IMR-90 (cell line): ENCODE measurements around the gene NPTN. TPM values are rescaled to one million over a fixed set of nuclear protein-coding genes. Genes with fewer than 3 reads are reported as not detected.

Experiments
- ATAC-seq: fragments of 200-7000 bp; cut with Tn5 transposase; 2 replicates; pipeline ENCODE4 v1.9.1; 2020; ENCODE audit warnings: low read depth, mild to moderate bottlenecking, moderate library complexity
- BruUV-seq: library from RNA; stranded (reverse); fragments of 400-500 nt; replicated peaks from 2 replicates; lab custom pipeline; 2021; lab: Mats Ljungman, UMichigan
- CTCF ChIA-PET: fragments of 300-600 bp; formaldehyde crosslinking; extraction: SDS; loops from one replicate; lab custom pipeline; 2021; ENCODE audit warnings: antibody characterized with exemption; lab: Yijun Ruan, JAX
- POLR2A ChIA-PET: fragments of 300-600 bp; sonication (Branson Sonifier 250); formaldehyde crosslinking; loops from one replicate; lab custom pipeline; 2022; ENCODE audit warnings: antibody characterized with exemption; ENCODE audit not compliant: unreplicated experiment; lab: Charles Lee
- DNase-seq: peaks from one replicate; pipeline ENCODE4 v3.0.0; 2013
- H2AFZ ChIP-seq: replicated peaks from 2 replicates; pipeline ENCODE3; 2013; ENCODE audit warnings: low read length, mild to moderate bottlenecking; ENCODE audit not compliant: poor library complexity
- H2AK5ac ChIP-seq: 2 replicates; pipeline ENCODE4 v1.6.1; 2013; ENCODE audit warnings: low read depth, low read length, inconsistent platforms
- H2AK9ac ChIP-seq: replicated peaks from 2 replicates; pipeline ENCODE3; 2013; ENCODE audit warnings: mild to moderate bottlenecking, low read depth, low read length, moderate library complexity; ENCODE audit not compliant: poor library complexity
- H2BK120ac ChIP-seq: 2 replicates; pipeline ENCODE4 v1.6.1; 2013; ENCODE audit warnings: low read depth, low read length, inconsistent platforms
- H2BK15ac ChIP-seq: 3 replicates; pipeline ENCODE4 v1.6.1; 2013; ENCODE audit warnings: low read depth, low read length, inconsistent platforms
- H2BK20ac ChIP-seq: 2 replicates; pipeline ENCODE4 v1.6.1; 2013; ENCODE audit warnings: low read depth, mild to moderate bottlenecking, inconsistent platforms, low read length, moderate library complexity
- H2BK5ac ChIP-seq: 2 replicates; pipeline ENCODE4 v1.6.1; 2013; ENCODE audit warnings: mild to moderate bottlenecking, low read depth, low read length, inconsistent platforms; ENCODE audit not compliant: poor library complexity, severe bottlenecking
- H3K14ac ChIP-seq: replicated peaks from 2 replicates; pipeline ENCODE4 v1.6.1; 2013; ENCODE audit warnings: low read depth, low read length, inconsistent platforms
- H3K18ac ChIP-seq: 2 replicates; pipeline ENCODE4 v1.6.1; 2013; ENCODE audit warnings: low read depth, low read length, control low read depth
- H3K23ac ChIP-seq: 2 replicates; pipeline ENCODE4 v1.6.1; 2013; ENCODE audit warnings: low read depth, low read length, inconsistent platforms
- H3K27ac ChIP-seq: 2 replicates; pipeline ENCODE4 v1.5.1; 2013; ENCODE audit warnings: mild to moderate bottlenecking, control low read depth, low read length; ENCODE audit not compliant: insufficient read depth
- H3K27me3 ChIP-seq: 2 replicates; pipeline ENCODE4 v1.6.1; 2013; ENCODE audit warnings: low read length; ENCODE audit not compliant: control insufficient read depth, insufficient read depth
- H3K36me3 ChIP-seq: 2 replicates; pipeline ENCODE4 v1.6.1; 2013; ENCODE audit warnings: low read length, mixed read lengths; ENCODE audit not compliant: control insufficient read depth, insufficient read depth
- H3K4ac ChIP-seq: 2 replicates; pipeline ENCODE4 v1.6.1; 2013; ENCODE audit warnings: low read depth, low read length, inconsistent platforms
- H3K4me1 ChIP-seq: 2 replicates; pipeline ENCODE4 v1.6.1; 2013; ENCODE audit warnings: low read length, mixed read lengths; ENCODE audit not compliant: control insufficient read depth, insufficient read depth
- H3K4me2 ChIP-seq: 2 replicates; pipeline ENCODE4 v1.6.1; 2013; ENCODE audit warnings: low read depth, mild to moderate bottlenecking, control low read depth, low read length, moderate library complexity
- H3K4me3 ChIP-seq: 2 replicates; pipeline ENCODE4 v1.5.1; 2013; ENCODE audit warnings: low read depth, mild to moderate bottlenecking, control low read depth, low read length, moderate library complexity; ENCODE audit not compliant: insufficient read depth
- H3K56ac ChIP-seq: 2 replicates; pipeline ENCODE4 v1.6.1; 2013; ENCODE audit warnings: low read length, inconsistent platforms; ENCODE audit not compliant: insufficient read depth; ENCODE audit errors: extremely low read depth
- H3K79me1 ChIP-seq, 2 experiments: 2 replicates each; pipeline ENCODE4 v1.6.1; 2013; ENCODE audit warnings: low read length in 2 of 2, inconsistent platforms in 1 of 2, low read depth in 1 of 2
- H3K9ac ChIP-seq: 2 replicates; pipeline ENCODE4 v1.6.1; 2013; ENCODE audit warnings: low read depth, low read length, control low read depth
- H3K9me1 ChIP-seq: 2 replicates; pipeline ENCODE4 v1.6.1; 2013; ENCODE audit warnings: low read length, inconsistent platforms; ENCODE audit not compliant: insufficient read depth
- H3K9me3 ChIP-seq: 2 replicates; pipeline ENCODE4 v1.6.1; 2013; ENCODE audit warnings: low read length; ENCODE audit not compliant: control insufficient read depth, insufficient read depth
- H4K20me1 ChIP-seq: 2 replicates; pipeline ENCODE4 v1.6.1; 2013; ENCODE audit warnings: low read length, inconsistent platforms; ENCODE audit not compliant: insufficient read depth
- H4K5ac ChIP-seq: 2 replicates; pipeline ENCODE4 v1.6.1; 2013; ENCODE audit warnings: mild to moderate bottlenecking, low read depth, low read length, control low read depth
- H4K8ac ChIP-seq, 2 experiments: 2 replicates each; pipeline ENCODE4 v1.6.1; 2013; ENCODE audit warnings: low read depth in 2 of 2, low read length in 2 of 2, control low read depth in 1 of 2, inconsistent platforms in 1 of 2
- H4K91ac ChIP-seq: 2 replicates; pipeline ENCODE4 v1.6.1; 2013; ENCODE audit warnings: low read depth, low read length, inconsistent platforms; ENCODE audit not compliant: insufficient read depth
- BHLHE40 ChIP-seq: fragments of 150-350 bp; IDR thresholded peaks from 2 replicates; pipeline ENCODE4 v1.6.1; 2016; ENCODE audit warnings: mild to moderate bottlenecking, low read depth, low read length
- CEBPB ChIP-seq: IDR thresholded peaks from 2 replicates; pipeline ENCODE4 v1.6.1; 2012; ENCODE audit warnings: low read depth, low read length, improper control_type of control experiment
- CHD1 ChIP-seq: IDR thresholded peaks from 2 replicates; pipeline ENCODE4 v1.6.1; 2012; ENCODE audit warnings: low read depth, low read length, improper control_type of control experiment
- CTCF ChIP-seq: conservative IDR thresholded peaks from 2 replicates; pipeline ENCODE4 v1.5.1; 2012; ENCODE audit warnings: mild to moderate bottlenecking, low read depth, low read length, improper control_type of control experiment
- FOS ChIP-seq: fragments of 150-350 bp; IDR thresholded peaks from 2 replicates; pipeline ENCODE4 v1.6.1; 2016; ENCODE audit warnings: low read depth, low read length
- MAFK ChIP-seq: IDR thresholded peaks from 2 replicates; pipeline ENCODE4 v1.6.1; 2012; ENCODE audit warnings: low read depth, low read length, improper control_type of control experiment
- MAZ ChIP-seq: IDR thresholded peaks from 2 replicates; pipeline ENCODE4 v1.6.1; 2012; ENCODE audit warnings: low read depth, mild to moderate bottlenecking, low read length, improper control_type of control experiment, moderate library complexity, borderline replicate concordance
- MXI1 ChIP-seq: IDR thresholded peaks from 2 replicates; pipeline ENCODE4 v1.6.1; 2012; ENCODE audit warnings: low read depth, mild to moderate bottlenecking, low read length, moderate library complexity, borderline replicate concordance
- NFE2L2 ChIP-seq: fragments of 150-350 bp; IDR thresholded peaks from 2 replicates; pipeline ENCODE4 v1.6.1; 2016; ENCODE audit warnings: low read depth, mild to moderate bottlenecking, low read length
- RAD21 ChIP-seq: IDR thresholded peaks from 2 replicates; pipeline ENCODE4 v1.6.1; 2012; ENCODE audit warnings: low read length, improper control_type of control experiment
- RCOR1 ChIP-seq: IDR thresholded peaks from 2 replicates; pipeline ENCODE4 v1.6.1; 2012; ENCODE audit warnings: mild to moderate bottlenecking, low read length, improper control_type of control experiment; ENCODE audit not compliant: insufficient replicate concordance
- RFX5 ChIP-seq: IDR thresholded peaks from 2 replicates; pipeline ENCODE4 v1.8.0; 2012; ENCODE audit warnings: low read depth, mild to moderate bottlenecking, low read length, moderate library complexity
- SMC3 ChIP-seq: fragments of 150-350 bp; IDR thresholded peaks from 2 replicates; pipeline ENCODE4 v1.6.1; 2016; ENCODE audit warnings: low read depth, mild to moderate bottlenecking, antibody characterized with exemption, low read length, moderate library complexity
- USF2 ChIP-seq: fragments of 150-350 bp; IDR thresholded peaks from 2 replicates; pipeline ENCODE4 v1.6.1; 2017; ENCODE audit warnings: mild to moderate bottlenecking, antibody characterized with exemption, low read length, low read depth
- WGBS, 2 experiments: methylation state at CpG; one replicate each; pipeline versions ENCODE4 v1.1.5 to v1.1.7; 2013; ENCODE audit warnings: missing lambda C conversion rate in 2 of 2; ENCODE audit not compliant: insufficient read length in 1 of 2; ENCODE audit errors: extremely low coverage in 2 of 2; 5-methylcytosine and 5-hydroxymethylcytosine counted together
- dilution Hi-C: fragments of 300-500 bp; cut with HindIII; formaldehyde crosslinking; loops from one replicate; pipeline ENCODE4 v1.14.3; 2018; ENCODE audit warnings: low sequenced_read_pairs; ENCODE audit not compliant: unreplicated experiment
- in situ Hi-C: fragments of 300-500 bp; cut with MboI; formaldehyde crosslinking; loops from 3 replicates; pipeline ENCODE4 v1.14.3; 2019; ENCODE audit warnings: low sequenced_read_pairs, inconsistent platforms, mixed read lengths
- intact Hi-C: fragments of 100-400 bp; cut with micrococcal nuclease; formaldehyde crosslinking; loops from 2 replicates; pipeline ENCODE4 v1.10.0; 2022
- polyA plus RNA-seq, 3 experiments: library from polyadenylated mRNA; depleted of rRNA; stranded (reverse); fragments of >200 nt; gene quantifications; 2 replicates each; pipeline ENCODE4 v1.2.3, GENCODE V29; 2012; ENCODE audit warnings: low replicate concordance in 1 of 3
- total RNA-seq: library from RNA; depleted of rRNA; stranded (reverse); fragments of >200 nt; gene quantifications from 2 replicates; pipeline ENCODE4 v1.2.3, GENCODE V29; 2012

The NPTN gene
- total and polyA plus RNA-seq, 2 of the 4 experiments (the other 2 are of a cell fraction), result 171 to 329 TPM

- H2BK20ac ChIP-seq, result no peak overlapping the region
- H2AK5ac ChIP-seq, result no peak overlapping the region
- no peaks in the 10 kb centered on the region for H3K4me1 ChIP-seq
- no peak for TF ChIP-seq NFE2L2
- no peak; the same call in 1 of the 2 replicates for TF ChIP-seq CEBPB
- TF ChIP-seq CTCF, result no peak
- TF ChIP-seq RCOR1, result no peak
- TF ChIP-seq BHLHE40, result no peak
- TF ChIP-seq USF2, result no peak
- no peak for TF ChIP-seq SMC3
- TF ChIP-seq RAD21, result no peak
- TF ChIP-seq MAFK, result no peak
- no peak for TF ChIP-seq MXI1
- TF ChIP-seq MAZ, result no peak
- TF ChIP-seq FOS, result no peak
- no peak for TF ChIP-seq CHD1
- TF ChIP-seq RFX5, result no peak
- in situ Hi-C loops, result no loop called here
- ChIA-PET POLR2A (no interaction called here), CTCF (interaction anchor here (0.6 to 1.2 kb wide), 2 partner anchors 96 to 1537 kb away, joined by 3 read pairs; no protein-coding TSS in a partner anchor)
- dilution Hi-C loops, result no loop called here
- H3K9ac ChIP-seq, result no peak overlapping the region
- H2BK15ac ChIP-seq, result no peak overlapping the region
- ATAC-seq (no peak), DNase-seq (no peak)
- no peak overlapping the region for H2BK120ac ChIP-seq
- BruUV-seq, result no TSS peak
- no peak overlapping the region for H3K14ac ChIP-seq
- H3K18ac ChIP-seq, result no peak overlapping the region
- no peak overlapping the region for H3K27ac ChIP-seq
- no peak overlapping the region for H3K56ac ChIP-seq
- WGBS, 2 experiments, result no CpG with 5 or more reads among the region's 3 CpGs
- no peaks in the 10 kb centered on the region for H3K9me3 ChIP-seq
- H3K79me1 ChIP-seq, result no peaks in the 10 kb centered on the region
- no peak overlapping the region for H2BK5ac ChIP-seq
- no peaks in the 10 kb centered on the region for H3K36me3 ChIP-seq
- no peaks in the 10 kb centered on the region for H4K20me1 ChIP-seq
- no peaks in the 10 kb centered on the region for H3K9me1 ChIP-seq
- H2AK9ac ChIP-seq, result no peak overlapping the region
- H4K91ac ChIP-seq, result no peak overlapping the region
- no peaks in the 10 kb centered on the region for H3K27me3 ChIP-seq
- no peak overlapping the region for H2AFZ ChIP-seq
- intact Hi-C loops, result loop anchor here (5.0 kb wide), 1 partner anchor 238 kb away; no protein-coding TSS in a partner anchor
- no peak overlapping the region for H4K8ac ChIP-seq
- no peak overlapping the region for H3K4me2 ChIP-seq
- no peak overlapping the region for H3K4ac ChIP-seq
- H3K4me3 ChIP-seq, result no peak overlapping the region
- H4K5ac ChIP-seq, result no peak overlapping the region
- H3K23ac ChIP-seq, result no peak overlapping the region
Observed at GRCh38 chr15:73540161-73540560, 93.0 kb downstream of the NPTN start.
